Parathyroid adenoma (tissue), 2 donors: ENCODE data around the gene RASL12.
"Not testable (repeated sequence)": the region's sequence is repeated elsewhere in the genome, so short reads cannot be mapped to it uniquely, and the experiment has no call there.

ENCODE experiments used
- H2AFZ ChIP-seq: fragments of 300-600 bp; sonication (generic); one replicate; pipeline ENCODE4 v1.7.0; 2017; ENCODE audit warnings: antibody characterized with exemption, mild to moderate bottlenecking
- H3K27ac ChIP-seq: fragments of 300-600 bp; sonication (generic); one replicate; pipeline ENCODE4 v1.7.0; 2017
- H3K27me3 ChIP-seq: fragments of 300-600 bp; sonication (generic); one replicate; pipeline ENCODE4 v1.7.0; 2017; ENCODE audit warnings: low read length; ENCODE audit not compliant: control insufficient read depth, insufficient read depth
- H3K36me3 ChIP-seq: fragments of 300-600 bp; sonication (generic); one replicate; pipeline ENCODE4 v1.7.0; 2017; ENCODE audit warnings: low read length; ENCODE audit not compliant: control insufficient read depth, insufficient read depth
- H3K4me1 ChIP-seq: fragments of 300-600 bp; sonication (generic); one replicate; pipeline ENCODE4 v1.7.0; 2017; ENCODE audit warnings: control low read depth
- H3K4me2 ChIP-seq: fragments of 300-600 bp; sonication (generic); one replicate; pipeline ENCODE4 v1.7.0; 2017; ENCODE audit warnings: low read length
- H3K4me3 ChIP-seq: fragments of 300-600 bp; sonication (generic); one replicate; pipeline ENCODE4 v1.7.0; 2017; ENCODE audit warnings: low read depth, low read length
- H3K79me2 ChIP-seq: fragments of 300-600 bp; sonication (generic); one replicate; pipeline ENCODE4 v1.7.0; 2017; ENCODE audit warnings: control low read depth
- H3K9ac ChIP-seq: fragments of 300-600 bp; sonication (generic); one replicate; pipeline ENCODE4 v1.7.0; 2017; ENCODE audit warnings: mild to moderate bottlenecking
- H3K9me3 ChIP-seq: fragments of 300-600 bp; sonication (generic); one replicate; pipeline ENCODE4 v1.7.0; 2017; ENCODE audit warnings: low read length; ENCODE audit not compliant: control insufficient read depth
- TF ChIP-seq, protein P1 (sequence below): fragments of 300-600 bp; sonication (generic); IDR thresholded peaks from one replicate; pipeline ENCODE4 v1.7.0; 2017; ENCODE audit warnings: antibody characterized with exemption, mild to moderate bottlenecking
- donor health status: primary hyperparathyroidism.

The RASL12 gene

GRCh38 chr15:65028338-65028737, 39.5 kb downstream of the RASL12 start:
- no peak overlapping the region for H3K9ac ChIP-seq
- H2AFZ ChIP-seq, result no peak overlapping the region
- H3K4me1 ChIP-seq, result no peaks in the 10 kb centered on the region
- no peaks in the 10 kb centered on the region for H3K36me3 ChIP-seq
- no peaks in the 10 kb centered on the region for H3K27me3 ChIP-seq
- H3K79me2 ChIP-seq, result no peaks in the 10 kb centered on the region
- no peak overlapping the region for H3K27ac ChIP-seq
- H3K4me3 ChIP-seq, result peak overlapping the region; percentile 87
- TF ChIP-seq, protein P1, sequence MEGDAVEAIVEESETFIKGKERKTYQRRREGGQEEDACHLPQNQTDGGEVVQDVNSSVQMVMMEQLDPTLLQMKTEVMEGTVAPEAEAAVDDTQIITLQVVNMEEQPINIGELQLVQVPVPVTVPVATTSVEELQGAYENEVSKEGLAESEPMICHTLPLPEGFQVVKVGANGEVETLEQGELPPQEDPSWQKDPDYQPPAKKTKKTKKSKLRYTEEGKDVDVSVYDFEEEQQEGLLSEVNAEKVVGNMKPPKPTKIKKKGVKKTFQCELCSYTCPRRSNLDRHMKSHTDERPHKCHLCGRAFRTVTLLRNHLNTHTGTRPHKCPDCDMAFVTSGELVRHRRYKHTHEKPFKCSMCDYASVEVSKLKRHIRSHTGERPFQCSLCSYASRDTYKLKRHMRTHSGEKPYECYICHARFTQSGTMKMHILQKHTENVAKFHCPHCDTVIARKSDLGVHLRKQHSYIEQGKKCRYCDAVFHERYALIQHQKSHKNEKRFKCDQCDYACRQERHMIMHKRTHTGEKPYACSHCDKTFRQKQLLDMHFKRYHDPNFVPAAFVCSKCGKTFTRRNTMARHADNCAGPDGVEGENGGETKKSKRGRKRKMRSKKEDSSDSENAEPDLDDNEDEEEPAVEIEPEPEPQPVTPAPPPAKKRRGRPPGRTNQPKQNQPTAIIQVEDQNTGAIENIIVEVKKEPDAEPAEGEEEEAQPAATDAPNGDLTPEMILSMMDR, result no peak
- H3K4me2 ChIP-seq, result peak overlapping the region; percentile 92
- no peaks in the 10 kb centered on the region for H3K9me3 ChIP-seq

- TF ChIP-seq, protein P1, result no peak
- no peaks in the 10 kb centered on the region for H3K4me1 ChIP-seq
- no peak overlapping the region for H3K4me2 ChIP-seq
- H3K79me2 ChIP-seq, result no peaks in the 10 kb centered on the region
- H3K36me3 ChIP-seq, result no peaks in the 10 kb centered on the region
- H3K9me3 ChIP-seq, result no peaks in the 10 kb centered on the region
- H2AFZ ChIP-seq, result no peak overlapping the region
- no peak overlapping the region for H3K9ac ChIP-seq
- no peaks in the 10 kb centered on the region for H3K27me3 ChIP-seq
- no peak overlapping the region for H3K4me3 ChIP-seq
- H3K27ac ChIP-seq, result no peak overlapping the region
Observed at GRCh38 chr15:65027593-65027992, 40.2 kb downstream of the RASL12 start.

DNA sequence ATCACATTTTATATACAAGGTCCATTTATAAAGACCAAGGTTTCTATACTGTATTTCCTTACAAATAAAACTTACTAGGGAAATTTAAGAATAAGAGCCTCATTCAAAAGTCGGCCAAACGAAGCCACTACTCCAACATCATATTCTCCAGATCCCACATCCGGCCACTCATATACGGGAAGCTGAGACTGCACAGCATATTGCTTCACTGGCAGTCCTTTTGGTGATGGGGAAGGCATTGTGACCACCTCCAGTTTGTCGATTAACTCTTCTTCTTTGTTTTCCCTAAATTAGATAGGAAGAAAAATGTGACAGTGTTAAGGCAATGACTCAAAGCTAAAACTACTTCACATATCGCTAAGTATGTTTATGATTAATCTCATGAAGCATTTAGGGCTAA, 41.0 kb downstream of the RASL12 start:
- Histone ChIP-seq H3K79me2 (no peaks in the 10 kb centered on the region), H3K27ac (no peak overlapping the region), H3K27me3 (no peaks in the 10 kb centered on the region), H3K36me3 (no peaks in the 10 kb centered on the region), H3K4me2 (no peak overlapping the region), H3K4me1 (no peaks in the 10 kb centered on the region), H3K9ac (no peak overlapping the region), H2AFZ (no peak overlapping the region), H3K9me3 (no peaks in the 10 kb centered on the region), H3K4me3 (no peak overlapping the region)
- TF ChIP-seq, protein P1, result no peak

- TF ChIP-seq, protein P1, result no peak
- Histone ChIP-seq H3K4me2 (no peak overlapping the region), H3K27me3 (no peaks in the 10 kb centered on the region), H3K9me3 (no peaks in the 10 kb centered on the region), H3K27ac (no peak overlapping the region), H3K79me2 (no peaks in the 10 kb centered on the region), H3K4me3 (no peak overlapping the region), H2AFZ (no peak overlapping the region), H3K36me3 (no peaks in the 10 kb centered on the region), H3K4me1 (no peaks in the 10 kb centered on the region), H3K9ac (no peak overlapping the region)
Observed at GRCh38 chr15:65021488-65021887, 46.3 kb downstream of the RASL12 start.

GRCh38 chr15:65020419-65020818, 47.4 kb downstream of the RASL12 start:
- Histone ChIP-seq H3K4me2 (no peak overlapping the region), H3K27me3 (no peaks in the 10 kb centered on the region), H3K27ac (no peak overlapping the region), H3K9ac (no peak overlapping the region), H3K79me2 (no peaks in the 10 kb centered on the region), H3K4me3 (no peak overlapping the region), H3K4me1 (no peaks in the 10 kb centered on the region), H2AFZ (no peak overlapping the region), H3K36me3 (no peaks in the 10 kb centered on the region), H3K9me3 (no peaks in the 10 kb centered on the region)
- TF ChIP-seq, protein P1, result no peak

- H3K9me3 ChIP-seq, H3K4me2 ChIP-seq, H3K4me1 ChIP-seq, H3K27me3 ChIP-seq, H3K79me2 ChIP-seq, H3K4me3 ChIP-seq, H3K27ac ChIP-seq, H2AFZ ChIP-seq, H3K36me3 ChIP-seq, H3K9ac ChIP-seq: not testable (repeated sequence)
Observed at GRCh38 chr15:65011198-65011597, 56.6 kb downstream of the RASL12 start.
